IMR-90 (cell line): ENCODE results near the gene OR1L6. TPM values are rescaled to one million over a fixed set of nuclear protein-coding genes. Genes with fewer than 3 reads are reported as not detected.

ENCODE experiments used
- ATAC-seq: fragments of 200-7000 bp; cut with Tn5 transposase; 2 replicates; pipeline ENCODE4 v1.9.1; 2020; ENCODE audit warnings: low read depth, mild to moderate bottlenecking, moderate library complexity
- BruUV-seq: library from RNA; stranded (reverse); fragments of 400-500 nt; replicated peaks from 2 replicates; lab custom pipeline; 2021; lab: Mats Ljungman, UMichigan
- CTCF ChIA-PET: fragments of 300-600 bp; formaldehyde crosslinking; extraction: SDS; loops from one replicate; lab custom pipeline; 2021; ENCODE audit warnings: antibody characterized with exemption; lab: Yijun Ruan, JAX
- POLR2A ChIA-PET: fragments of 300-600 bp; sonication (Branson Sonifier 250); formaldehyde crosslinking; loops from one replicate; lab custom pipeline; 2022; ENCODE audit warnings: antibody characterized with exemption; ENCODE audit not compliant: unreplicated experiment; lab: Charles Lee
- DNase-seq: peaks from one replicate; pipeline ENCODE4 v3.0.0; 2013
- H2AFZ ChIP-seq: replicated peaks from 2 replicates; pipeline ENCODE3; 2013; ENCODE audit warnings: low read length, mild to moderate bottlenecking; ENCODE audit not compliant: poor library complexity
- H2AK5ac ChIP-seq: 2 replicates; pipeline ENCODE4 v1.6.1; 2013; ENCODE audit warnings: low read depth, low read length, inconsistent platforms
- H2AK9ac ChIP-seq: replicated peaks from 2 replicates; pipeline ENCODE3; 2013; ENCODE audit warnings: mild to moderate bottlenecking, low read depth, low read length, moderate library complexity; ENCODE audit not compliant: poor library complexity
- H2BK120ac ChIP-seq: 2 replicates; pipeline ENCODE4 v1.6.1; 2013; ENCODE audit warnings: low read depth, low read length, inconsistent platforms
- H2BK15ac ChIP-seq: 3 replicates; pipeline ENCODE4 v1.6.1; 2013; ENCODE audit warnings: low read depth, low read length, inconsistent platforms
- H2BK20ac ChIP-seq: 2 replicates; pipeline ENCODE4 v1.6.1; 2013; ENCODE audit warnings: low read depth, mild to moderate bottlenecking, inconsistent platforms, low read length, moderate library complexity
- H2BK5ac ChIP-seq: 2 replicates; pipeline ENCODE4 v1.6.1; 2013; ENCODE audit warnings: mild to moderate bottlenecking, low read depth, low read length, inconsistent platforms; ENCODE audit not compliant: poor library complexity, severe bottlenecking
- H3K14ac ChIP-seq: replicated peaks from 2 replicates; pipeline ENCODE4 v1.6.1; 2013; ENCODE audit warnings: low read depth, low read length, inconsistent platforms
- H3K18ac ChIP-seq: 2 replicates; pipeline ENCODE4 v1.6.1; 2013; ENCODE audit warnings: low read depth, low read length, control low read depth
- H3K23ac ChIP-seq: 2 replicates; pipeline ENCODE4 v1.6.1; 2013; ENCODE audit warnings: low read depth, low read length, inconsistent platforms
- H3K27ac ChIP-seq: 2 replicates; pipeline ENCODE4 v1.5.1; 2013; ENCODE audit warnings: mild to moderate bottlenecking, control low read depth, low read length; ENCODE audit not compliant: insufficient read depth
- H3K27me3 ChIP-seq: 2 replicates; pipeline ENCODE4 v1.6.1; 2013; ENCODE audit warnings: low read length; ENCODE audit not compliant: control insufficient read depth, insufficient read depth
- H3K36me3 ChIP-seq: 2 replicates; pipeline ENCODE4 v1.6.1; 2013; ENCODE audit warnings: low read length, mixed read lengths; ENCODE audit not compliant: control insufficient read depth, insufficient read depth
- H3K4ac ChIP-seq: 2 replicates; pipeline ENCODE4 v1.6.1; 2013; ENCODE audit warnings: low read depth, low read length, inconsistent platforms
- H3K4me1 ChIP-seq: 2 replicates; pipeline ENCODE4 v1.6.1; 2013; ENCODE audit warnings: low read length, mixed read lengths; ENCODE audit not compliant: control insufficient read depth, insufficient read depth
- H3K4me2 ChIP-seq: 2 replicates; pipeline ENCODE4 v1.6.1; 2013; ENCODE audit warnings: low read depth, mild to moderate bottlenecking, control low read depth, low read length, moderate library complexity
- H3K4me3 ChIP-seq: 2 replicates; pipeline ENCODE4 v1.5.1; 2013; ENCODE audit warnings: low read depth, mild to moderate bottlenecking, control low read depth, low read length, moderate library complexity; ENCODE audit not compliant: insufficient read depth
- H3K56ac ChIP-seq: 2 replicates; pipeline ENCODE4 v1.6.1; 2013; ENCODE audit warnings: low read length, inconsistent platforms; ENCODE audit not compliant: insufficient read depth; ENCODE audit errors: extremely low read depth
- H3K79me1 ChIP-seq, 2 experiments: 2 replicates each; pipeline ENCODE4 v1.6.1; 2013; ENCODE audit warnings: low read length in 2 of 2, inconsistent platforms in 1 of 2, low read depth in 1 of 2
- H3K9ac ChIP-seq: 2 replicates; pipeline ENCODE4 v1.6.1; 2013; ENCODE audit warnings: low read depth, low read length, control low read depth
- H3K9me1 ChIP-seq: 2 replicates; pipeline ENCODE4 v1.6.1; 2013; ENCODE audit warnings: low read length, inconsistent platforms; ENCODE audit not compliant: insufficient read depth
- H3K9me3 ChIP-seq: 2 replicates; pipeline ENCODE4 v1.6.1; 2013; ENCODE audit warnings: low read length; ENCODE audit not compliant: control insufficient read depth, insufficient read depth
- H4K20me1 ChIP-seq: 2 replicates; pipeline ENCODE4 v1.6.1; 2013; ENCODE audit warnings: low read length, inconsistent platforms; ENCODE audit not compliant: insufficient read depth
- H4K5ac ChIP-seq: 2 replicates; pipeline ENCODE4 v1.6.1; 2013; ENCODE audit warnings: mild to moderate bottlenecking, low read depth, low read length, control low read depth
- H4K8ac ChIP-seq, 2 experiments: 2 replicates each; pipeline ENCODE4 v1.6.1; 2013; ENCODE audit warnings: low read depth in 2 of 2, low read length in 2 of 2, control low read depth in 1 of 2, inconsistent platforms in 1 of 2
- H4K91ac ChIP-seq: 2 replicates; pipeline ENCODE4 v1.6.1; 2013; ENCODE audit warnings: low read depth, low read length, inconsistent platforms; ENCODE audit not compliant: insufficient read depth
- BHLHE40 ChIP-seq: fragments of 150-350 bp; IDR thresholded peaks from 2 replicates; pipeline ENCODE4 v1.6.1; 2016; ENCODE audit warnings: mild to moderate bottlenecking, low read depth, low read length
- CEBPB ChIP-seq: IDR thresholded peaks from 2 replicates; pipeline ENCODE4 v1.6.1; 2012; ENCODE audit warnings: low read depth, low read length, improper control_type of control experiment
- CHD1 ChIP-seq: IDR thresholded peaks from 2 replicates; pipeline ENCODE4 v1.6.1; 2012; ENCODE audit warnings: low read depth, low read length, improper control_type of control experiment
- FOS ChIP-seq: fragments of 150-350 bp; IDR thresholded peaks from 2 replicates; pipeline ENCODE4 v1.6.1; 2016; ENCODE audit warnings: low read depth, low read length
- MAFK ChIP-seq: IDR thresholded peaks from 2 replicates; pipeline ENCODE4 v1.6.1; 2012; ENCODE audit warnings: low read depth, low read length, improper control_type of control experiment
- MAZ ChIP-seq: IDR thresholded peaks from 2 replicates; pipeline ENCODE4 v1.6.1; 2012; ENCODE audit warnings: low read depth, mild to moderate bottlenecking, low read length, improper control_type of control experiment, moderate library complexity, borderline replicate concordance
- MXI1 ChIP-seq: IDR thresholded peaks from 2 replicates; pipeline ENCODE4 v1.6.1; 2012; ENCODE audit warnings: low read depth, mild to moderate bottlenecking, low read length, moderate library complexity, borderline replicate concordance
- NFE2L2 ChIP-seq: fragments of 150-350 bp; IDR thresholded peaks from 2 replicates; pipeline ENCODE4 v1.6.1; 2016; ENCODE audit warnings: low read depth, mild to moderate bottlenecking, low read length
- POLR2A ChIP-seq: IDR thresholded peaks from 2 replicates; pipeline ENCODE4 v1.6.1; 2012; ENCODE audit warnings: mild to moderate bottlenecking, low read depth, low read length
- RAD21 ChIP-seq: IDR thresholded peaks from 2 replicates; pipeline ENCODE4 v1.6.1; 2012; ENCODE audit warnings: low read length, improper control_type of control experiment
- RCOR1 ChIP-seq: IDR thresholded peaks from 2 replicates; pipeline ENCODE4 v1.6.1; 2012; ENCODE audit warnings: mild to moderate bottlenecking, low read length, improper control_type of control experiment; ENCODE audit not compliant: insufficient replicate concordance
- RFX5 ChIP-seq: IDR thresholded peaks from 2 replicates; pipeline ENCODE4 v1.8.0; 2012; ENCODE audit warnings: low read depth, mild to moderate bottlenecking, low read length, moderate library complexity
- SMC3 ChIP-seq: fragments of 150-350 bp; IDR thresholded peaks from 2 replicates; pipeline ENCODE4 v1.6.1; 2016; ENCODE audit warnings: low read depth, mild to moderate bottlenecking, antibody characterized with exemption, low read length, moderate library complexity
- USF2 ChIP-seq: fragments of 150-350 bp; IDR thresholded peaks from 2 replicates; pipeline ENCODE4 v1.6.1; 2017; ENCODE audit warnings: mild to moderate bottlenecking, antibody characterized with exemption, low read length, low read depth
- WGBS, 2 experiments: methylation state at CpG; one replicate each; pipeline versions ENCODE4 v1.1.5 to v1.1.7; 2013; ENCODE audit warnings: missing lambda C conversion rate in 2 of 2; ENCODE audit not compliant: insufficient read length in 1 of 2; ENCODE audit errors: extremely low coverage in 2 of 2; 5-methylcytosine and 5-hydroxymethylcytosine counted together
- dilution Hi-C: fragments of 300-500 bp; cut with HindIII; formaldehyde crosslinking; loops from one replicate; pipeline ENCODE4 v1.14.3; 2018; ENCODE audit warnings: low sequenced_read_pairs; ENCODE audit not compliant: unreplicated experiment
- in situ Hi-C: fragments of 300-500 bp; cut with MboI; formaldehyde crosslinking; loops from 3 replicates; pipeline ENCODE4 v1.14.3; 2019; ENCODE audit warnings: low sequenced_read_pairs, inconsistent platforms, mixed read lengths
- intact Hi-C: fragments of 100-400 bp; cut with micrococcal nuclease; formaldehyde crosslinking; loops from 2 replicates; pipeline ENCODE4 v1.10.0; 2022
- polyA plus RNA-seq, 3 experiments: library from polyadenylated mRNA; depleted of rRNA; stranded (reverse); fragments of >200 nt; gene quantifications; 2 replicates each; pipeline ENCODE4 v1.2.3, GENCODE V29; 2012; ENCODE audit warnings: low replicate concordance in 1 of 3
- total RNA-seq: library from RNA; depleted of rRNA; stranded (reverse); fragments of >200 nt; gene quantifications from 2 replicates; pipeline ENCODE4 v1.2.3, GENCODE V29; 2012
- TF ChIP-seq, protein P1 (sequence below): fragments of 150-350 bp; IDR thresholded peaks from 2 replicates; pipeline ENCODE4 v1.6.1; 2016; ENCODE audit warnings: low read depth, mild to moderate bottlenecking, low read length, moderate library complexity, borderline replicate concordance
- TF ChIP-seq, protein P2 (sequence below): conservative IDR thresholded peaks from 2 replicates; pipeline ENCODE4 v1.5.1; 2012; ENCODE audit warnings: mild to moderate bottlenecking, low read depth, low read length, improper control_type of control experiment

The OR1L6 gene
- total and polyA plus RNA-seq, 2 of the 4 experiments (the other 2 are of a cell fraction), result not detected

- peaks cover 33% of the 10 kb centered on the region for H3K4me1 ChIP-seq
- H2AFZ ChIP-seq, result no peak overlapping the region
- no peak overlapping the region for H3K9ac ChIP-seq
- peak overlapping the region; percentile 91 for H2BK15ac ChIP-seq
- peak overlapping the region in 1 of 2 experiments; percentile 28; a peak in 1 of 4 replicates for H4K8ac ChIP-seq
- peak overlapping the region; percentile 84 for H2BK120ac ChIP-seq
- in situ Hi-C loops, result no loop called here
- no peak overlapping the region for H2BK5ac ChIP-seq
- TF ChIP-seq FOS, result no peak
- TF ChIP-seq, protein P1, sequence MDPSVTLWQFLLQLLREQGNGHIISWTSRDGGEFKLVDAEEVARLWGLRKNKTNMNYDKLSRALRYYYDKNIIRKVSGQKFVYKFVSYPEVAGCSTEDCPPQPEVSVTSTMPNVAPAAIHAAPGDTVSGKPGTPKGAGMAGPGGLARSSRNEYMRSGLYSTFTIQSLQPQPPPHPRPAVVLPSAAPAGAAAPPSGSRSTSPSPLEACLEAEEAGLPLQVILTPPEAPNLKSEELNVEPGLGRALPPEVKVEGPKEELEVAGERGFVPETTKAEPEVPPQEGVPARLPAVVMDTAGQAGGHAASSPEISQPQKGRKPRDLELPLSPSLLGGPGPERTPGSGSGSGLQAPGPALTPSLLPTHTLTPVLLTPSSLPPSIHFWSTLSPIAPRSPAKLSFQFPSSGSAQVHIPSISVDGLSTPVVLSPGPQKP, result no peak
- no peak for TF ChIP-seq MAZ
- TF ChIP-seq, protein P2, sequence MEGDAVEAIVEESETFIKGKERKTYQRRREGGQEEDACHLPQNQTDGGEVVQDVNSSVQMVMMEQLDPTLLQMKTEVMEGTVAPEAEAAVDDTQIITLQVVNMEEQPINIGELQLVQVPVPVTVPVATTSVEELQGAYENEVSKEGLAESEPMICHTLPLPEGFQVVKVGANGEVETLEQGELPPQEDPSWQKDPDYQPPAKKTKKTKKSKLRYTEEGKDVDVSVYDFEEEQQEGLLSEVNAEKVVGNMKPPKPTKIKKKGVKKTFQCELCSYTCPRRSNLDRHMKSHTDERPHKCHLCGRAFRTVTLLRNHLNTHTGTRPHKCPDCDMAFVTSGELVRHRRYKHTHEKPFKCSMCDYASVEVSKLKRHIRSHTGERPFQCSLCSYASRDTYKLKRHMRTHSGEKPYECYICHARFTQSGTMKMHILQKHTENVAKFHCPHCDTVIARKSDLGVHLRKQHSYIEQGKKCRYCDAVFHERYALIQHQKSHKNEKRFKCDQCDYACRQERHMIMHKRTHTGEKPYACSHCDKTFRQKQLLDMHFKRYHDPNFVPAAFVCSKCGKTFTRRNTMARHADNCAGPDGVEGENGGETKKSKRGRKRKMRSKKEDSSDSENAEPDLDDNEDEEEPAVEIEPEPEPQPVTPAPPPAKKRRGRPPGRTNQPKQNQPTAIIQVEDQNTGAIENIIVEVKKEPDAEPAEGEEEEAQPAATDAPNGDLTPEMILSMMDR, result no peak
- TF ChIP-seq CHD1, result no peak
- no peak for TF ChIP-seq RFX5
- TF ChIP-seq USF2, result no peak
- TF ChIP-seq RAD21, result no peak
- TF ChIP-seq RCOR1, result no peak
- no peak for TF ChIP-seq BHLHE40
- TF ChIP-seq MXI1, result no peak
- TF ChIP-seq SMC3, result no peak
- no peak for TF ChIP-seq NFE2L2
- no peak for TF ChIP-seq POLR2A
- TF ChIP-seq CEBPB, result no peak
- TF ChIP-seq MAFK, result no peak
- H4K91ac ChIP-seq, result peak overlapping the region; percentile 88
- no TSS peak for BruUV-seq
- no peaks in the 10 kb centered on the region for H4K20me1 ChIP-seq
- dilution Hi-C loops, result no loop called here
- no peak overlapping the region for H4K5ac ChIP-seq
- intact Hi-C loops, result no loop called here
- no peaks in the 10 kb centered on the region for H3K36me3 ChIP-seq
- H3K4me2 ChIP-seq, result no peak overlapping the region
- no peak overlapping the region for H3K4me3 ChIP-seq
- no peak overlapping the region for H3K27ac ChIP-seq
- H3K9me1 ChIP-seq, result peaks cover 29% of the 10 kb centered on the region
- no peak overlapping the region for H2AK9ac ChIP-seq
- DNase-seq, result no peak
- peak overlapping the region; percentile 89; the same call in 1 of the 2 replicates for H2AK5ac ChIP-seq
- no peak for ATAC-seq
- no peak overlapping the region for H3K56ac ChIP-seq
- WGBS, 2 experiments, result no CpG with 5 or more reads among the region's 3 CpGs
- peak overlapping the region; percentile 88 for H2BK20ac ChIP-seq
- no peaks in the 10 kb centered on the region for H3K79me1 ChIP-seq
- H3K27me3 ChIP-seq, result no peaks in the 10 kb centered on the region
- no peaks in the 10 kb centered on the region for H3K9me3 ChIP-seq
- H3K18ac ChIP-seq, result peak overlapping the region; percentile 71; the same call in 1 of the 2 replicates
- ChIA-PET CTCF (no interaction called here), POLR2A (no interaction called here)
- no peak overlapping the region for H3K23ac ChIP-seq
- peak overlapping the region; percentile 62 for H3K14ac ChIP-seq
- H3K4ac ChIP-seq, result peak overlapping the region; percentile 67
These were observed 39.6 kb downstream of the OR1L6 start for GRCh38 chr9:122781671-122782070.
